ENCODE measurements around the gene GDAP2.

DNA sequence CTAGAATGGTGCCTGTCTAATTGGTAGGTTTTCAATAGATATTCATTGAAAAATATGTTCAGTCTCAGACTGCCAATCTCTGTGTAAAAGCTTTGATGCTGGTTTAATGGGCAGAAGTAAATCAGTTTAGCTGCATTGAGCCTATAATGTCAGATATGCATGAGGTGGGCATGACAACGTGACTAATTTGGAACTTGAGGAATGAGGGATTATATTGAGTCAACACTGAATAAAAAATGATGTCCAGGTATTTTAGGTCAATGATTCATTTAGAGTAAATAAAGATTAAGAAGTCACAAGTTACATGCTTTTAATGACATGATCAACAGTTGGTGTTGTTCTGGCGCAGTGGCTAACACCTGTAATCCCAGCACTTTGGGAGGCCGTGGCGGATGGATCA, 3.2 kb upstream of the GDAP2 start:
- TF ChIP-seq, protein P1, sequence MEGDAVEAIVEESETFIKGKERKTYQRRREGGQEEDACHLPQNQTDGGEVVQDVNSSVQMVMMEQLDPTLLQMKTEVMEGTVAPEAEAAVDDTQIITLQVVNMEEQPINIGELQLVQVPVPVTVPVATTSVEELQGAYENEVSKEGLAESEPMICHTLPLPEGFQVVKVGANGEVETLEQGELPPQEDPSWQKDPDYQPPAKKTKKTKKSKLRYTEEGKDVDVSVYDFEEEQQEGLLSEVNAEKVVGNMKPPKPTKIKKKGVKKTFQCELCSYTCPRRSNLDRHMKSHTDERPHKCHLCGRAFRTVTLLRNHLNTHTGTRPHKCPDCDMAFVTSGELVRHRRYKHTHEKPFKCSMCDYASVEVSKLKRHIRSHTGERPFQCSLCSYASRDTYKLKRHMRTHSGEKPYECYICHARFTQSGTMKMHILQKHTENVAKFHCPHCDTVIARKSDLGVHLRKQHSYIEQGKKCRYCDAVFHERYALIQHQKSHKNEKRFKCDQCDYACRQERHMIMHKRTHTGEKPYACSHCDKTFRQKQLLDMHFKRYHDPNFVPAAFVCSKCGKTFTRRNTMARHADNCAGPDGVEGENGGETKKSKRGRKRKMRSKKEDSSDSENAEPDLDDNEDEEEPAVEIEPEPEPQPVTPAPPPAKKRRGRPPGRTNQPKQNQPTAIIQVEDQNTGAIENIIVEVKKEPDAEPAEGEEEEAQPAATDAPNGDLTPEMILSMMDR (IDR thresholded peaks at IDR 0.05) = no peak
- TF ChIP-seq POLR2AphosphoS5 (IDR thresholded peaks at IDR 0.05) (no peak), POLR2A (IDR thresholded peaks at IDR 0.05) (no peak), EP300 (IDR thresholded peaks at IDR 0.05) (no peak)

Data from suprapubic skin (tissue), 4 donors.